Measurements from ENCODE around the gene AMBN. TPM values are rescaled to one million over a fixed set of nuclear protein-coding genes. Genes with fewer than 3 reads are reported as not detected.

Gene AMBN, protein sequence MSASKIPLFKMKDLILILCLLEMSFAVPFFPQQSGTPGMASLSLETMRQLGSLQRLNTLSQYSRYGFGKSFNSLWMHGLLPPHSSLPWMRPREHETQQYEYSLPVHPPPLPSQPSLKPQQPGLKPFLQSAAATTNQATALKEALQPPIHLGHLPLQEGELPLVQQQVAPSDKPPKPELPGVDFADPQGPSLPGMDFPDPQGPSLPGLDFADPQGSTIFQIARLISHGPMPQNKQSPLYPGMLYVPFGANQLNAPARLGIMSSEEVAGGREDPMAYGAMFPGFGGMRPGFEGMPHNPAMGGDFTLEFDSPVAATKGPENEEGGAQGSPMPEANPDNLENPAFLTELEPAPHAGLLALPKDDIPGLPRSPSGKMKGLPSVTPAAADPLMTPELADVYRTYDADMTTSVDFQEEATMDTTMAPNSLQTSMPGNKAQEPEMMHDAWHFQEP
- not detected for total RNA-seq

GRCh38 chr4:70591955-70592582 is at the start of gene AMBN:
AMBN (plus strand) TSS chr4:70592256; CDS start chr4:70592359, 103 bp downstream.
- DNase-seq, result no peak
- Mint-ChIP-seq H3K27ac (no peak within 1 kb of the TSS), H3K36me3 (ENCODE audit: low read depth) (no peaks in the 10 kb centered on the region), H3K27me3 (peaks cover 11% of the 10 kb centered on the region), H3K4me1 (no peaks in the 10 kb centered on the region), H3K4me3 (no peak within 1 kb of the TSS), H3K9me3 (no peaks in the 10 kb centered on the region)
- POLR2A ChIA-PET, result no interaction called here
- CTCF ChIA-PET, result no interaction called here

GRCh38 chr4:70544279-70544868 is 47.7 kb upstream of the AMBN start:
- H3K27me3 Mint-ChIP-seq, result peaks cover 6% of the 10 kb centered on the region
- H3K36me3 Mint-ChIP-seq (ENCODE audit: low read depth), result no peaks in the 10 kb centered on the region
- DNase-seq, result no peak
- ChIA-PET POLR2A (no interaction called here), CTCF (no interaction called here)
- H3K9me3 Mint-ChIP-seq, result no peaks in the 10 kb centered on the region
- no peak overlapping the region for H3K27ac Mint-ChIP-seq
- H3K4me3 Mint-ChIP-seq, result no peak overlapping the region
- no peaks in the 10 kb centered on the region for H3K4me1 Mint-ChIP-seq

GRCh38 chr4:70556856-70557255 is 35.2 kb upstream of the AMBN start:
- Mint-ChIP-seq H3K4me1 (no peaks in the 10 kb centered on the region), H3K27ac (no peak overlapping the region), H3K9me3 (no peaks in the 10 kb centered on the region), H3K27me3 (peaks cover 7% of the 10 kb centered on the region), H3K4me3 (no peak overlapping the region), H3K36me3 (ENCODE audit: low read depth) (no peaks in the 10 kb centered on the region)
- no peak for DNase-seq
- CTCF ChIA-PET, result no interaction called here
- POLR2A ChIA-PET, result no interaction called here

- no peak overlapping the region for H3K4me3 Mint-ChIP-seq
- peaks cover 1% of the 10 kb centered on the region for H3K27me3 Mint-ChIP-seq
- no peaks in the 10 kb centered on the region for H3K9me3 Mint-ChIP-seq
- ChIA-PET CTCF (interaction anchor here (1.2 kb wide), 1 partner anchor 11 kb away, joined by 3 read pairs; no protein-coding TSS in a partner anchor), POLR2A (no interaction called here)
- peak; percentile 33 for DNase-seq
- no peak overlapping the region for H3K27ac Mint-ChIP-seq
- no peaks in the 10 kb centered on the region for H3K36me3 Mint-ChIP-seq (ENCODE audit: low read depth)
- no peaks in the 10 kb centered on the region for H3K4me1 Mint-ChIP-seq
These were observed 32.7 kb upstream of the AMBN start for GRCh38 chr4:70559211-70559830.

DNA sequence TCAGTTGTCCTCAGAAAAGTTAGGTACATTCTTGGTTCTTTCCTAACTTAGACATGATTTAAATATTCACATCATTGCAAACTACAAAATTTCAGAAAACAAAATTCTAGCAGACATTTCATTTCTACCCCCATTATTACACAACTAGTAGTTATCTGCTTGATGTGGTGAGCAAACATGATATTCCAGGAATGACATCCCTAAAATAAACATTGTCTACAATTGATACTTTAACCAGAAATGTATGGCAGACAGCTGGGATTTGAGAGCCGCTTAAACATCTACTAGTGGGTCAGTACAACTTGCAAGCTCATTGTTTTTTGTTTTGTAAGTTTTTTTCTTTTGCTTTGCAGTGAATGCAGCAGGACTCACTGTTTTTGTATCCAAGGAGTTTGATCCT is 32.1 kb upstream of the AMBN start:
- ChIA-PET CTCF (interaction anchor here (1.2 kb wide), 1 partner anchor 11 kb away, joined by 3 read pairs; no protein-coding TSS in a partner anchor), POLR2A (no interaction called here)

DNA sequence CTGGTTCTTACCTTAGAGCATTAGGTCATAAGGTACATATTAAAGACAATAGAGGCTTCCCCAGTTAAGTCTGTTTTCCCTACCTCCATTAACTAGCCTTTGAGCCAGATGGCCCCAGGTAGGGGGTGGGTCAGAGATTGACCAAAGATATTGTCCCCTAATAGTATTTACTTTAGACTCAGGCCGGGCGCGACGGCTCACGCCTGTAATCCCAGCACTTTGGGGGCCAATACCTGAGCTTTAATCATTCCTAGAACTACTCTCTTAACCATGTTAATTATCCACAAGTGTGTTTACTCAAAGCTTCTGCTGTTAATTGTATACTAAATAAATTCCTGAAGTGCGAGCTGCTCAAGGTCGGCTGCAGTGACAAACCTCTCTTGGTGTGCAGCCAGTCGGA is 28.0 kb upstream of the AMBN start:
- peaks cover 5% of the 10 kb centered on the region for H3K27me3 Mint-ChIP-seq
- no peak for DNase-seq
- ChIA-PET POLR2A (no interaction called here), CTCF (no interaction called here)
- H3K9me3 Mint-ChIP-seq, result no peaks in the 10 kb centered on the region
- H3K4me3 Mint-ChIP-seq, result no peak overlapping the region
- H3K4me1 Mint-ChIP-seq, result no peaks in the 10 kb centered on the region
- H3K36me3 Mint-ChIP-seq (ENCODE audit: low read depth), result no peaks in the 10 kb centered on the region
- no peak overlapping the region for H3K27ac Mint-ChIP-seq

More for the DNA sequence above, 32.1 kb upstream of the AMBN start:
- DNase-seq, result no peak
- H3K4me1 Mint-ChIP-seq, result no peaks in the 10 kb centered on the region
- H3K27me3 Mint-ChIP-seq, result peaks cover 1% of the 10 kb centered on the region
- H3K4me3 Mint-ChIP-seq, result no peak overlapping the region
- no peaks in the 10 kb centered on the region for H3K36me3 Mint-ChIP-seq (ENCODE audit: low read depth)
- H3K27ac Mint-ChIP-seq, result no peak overlapping the region
- no peaks in the 10 kb centered on the region for H3K9me3 Mint-ChIP-seq

GRCh38 chr4:70570796-70571195 is 21.3 kb upstream of the AMBN start:
- peaks cover 6% of the 10 kb centered on the region for H3K27me3 Mint-ChIP-seq
- ChIA-PET POLR2A (no interaction called here), CTCF (interaction anchor here (0.6 kb wide), 1 partner anchor 169 kb away, joined by 4 read pairs; no protein-coding TSS in a partner anchor)
- H3K27ac Mint-ChIP-seq, result no peak overlapping the region
- no peaks in the 10 kb centered on the region for H3K4me1 Mint-ChIP-seq
- DNase-seq, result no peak
- H3K36me3 Mint-ChIP-seq (ENCODE audit: low read depth), result no peaks in the 10 kb centered on the region
- H3K9me3 Mint-ChIP-seq, result no peaks in the 10 kb centered on the region
- H3K4me3 Mint-ChIP-seq, result no peak overlapping the region

DNA sequence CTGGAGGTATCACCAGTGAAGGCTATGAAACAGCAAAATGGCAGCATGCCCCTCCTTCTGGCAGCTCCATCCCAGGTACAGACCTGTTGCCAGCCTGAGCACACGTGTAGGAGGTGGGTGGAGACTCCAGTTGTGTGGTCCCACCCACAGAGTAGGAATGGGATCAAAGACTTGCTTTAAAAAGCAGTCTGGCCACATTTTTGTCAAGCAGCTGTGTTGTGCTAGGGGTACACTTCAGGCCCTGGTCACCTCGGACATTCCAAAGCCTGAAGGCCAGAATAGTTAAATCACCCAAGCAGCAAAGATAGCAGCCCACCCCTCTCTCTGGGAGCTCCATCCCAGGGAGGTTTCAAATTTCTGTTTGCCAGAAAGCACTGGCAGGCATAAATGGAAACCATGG is 20.3 kb upstream of the AMBN start:
- Mint-ChIP-seq H3K27ac (no peak overlapping the region), H3K9me3 (no peaks in the 10 kb centered on the region), H3K4me1 (no peaks in the 10 kb centered on the region), H3K27me3 (peaks cover 6% of the 10 kb centered on the region), H3K36me3 (ENCODE audit: low read depth) (no peaks in the 10 kb centered on the region), H3K4me3 (no peak overlapping the region)
- POLR2A ChIA-PET, result no interaction called here
- CTCF ChIA-PET, result no interaction called here
- DNase-seq, result no peak

DNA sequence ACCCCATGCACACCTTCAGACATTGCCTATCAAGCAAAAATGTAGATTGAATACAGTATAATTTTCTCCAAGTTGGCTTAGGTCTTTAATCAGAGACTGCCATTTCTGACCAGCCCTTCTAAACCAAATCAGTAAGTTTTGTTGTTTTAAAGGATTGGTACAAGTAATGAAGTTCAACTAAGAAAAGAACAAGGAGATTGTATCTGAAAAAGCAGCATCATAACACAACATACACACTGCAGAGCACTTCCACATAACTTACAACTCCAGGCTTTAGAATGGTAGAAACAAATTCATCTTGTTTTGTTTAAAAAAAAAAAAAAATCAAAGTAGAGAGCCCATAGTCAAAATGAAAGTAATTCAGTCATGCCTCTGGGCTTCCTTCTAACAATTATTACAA is 16.1 kb upstream of the AMBN start:
- H3K4me1 Mint-ChIP-seq, result no peaks in the 10 kb centered on the region
- ChIA-PET POLR2A (no interaction called here), CTCF (no interaction called here)
- no peaks in the 10 kb centered on the region for H3K9me3 Mint-ChIP-seq
- H3K27me3 Mint-ChIP-seq, result no peaks in the 10 kb centered on the region
- DNase-seq, result no peak
- H3K27ac Mint-ChIP-seq, result no peak overlapping the region
- no peak overlapping the region for H3K4me3 Mint-ChIP-seq
- no peaks in the 10 kb centered on the region for H3K36me3 Mint-ChIP-seq (ENCODE audit: low read depth)

GRCh38 chr4:70577220-70577927 is 14.7 kb upstream of the AMBN start:
- ChIA-PET POLR2A (no interaction called here), CTCF (no interaction called here)
- Mint-ChIP-seq H3K4me1 (no peaks in the 10 kb centered on the region), H3K27ac (no peak overlapping the region), H3K9me3 (no peaks in the 10 kb centered on the region), H3K4me3 (no peak overlapping the region), H3K27me3 (no peaks in the 10 kb centered on the region), H3K36me3 (ENCODE audit: low read depth) (no peaks in the 10 kb centered on the region)
- DNase-seq, result no peak

GRCh38 chr4:70581980-70582379 is 10.1 kb upstream of the AMBN start:
- POLR2A ChIA-PET, result no interaction called here
- Mint-ChIP-seq H3K4me3 (no peak overlapping the region), H3K36me3 (ENCODE audit: low read depth) (no peaks in the 10 kb centered on the region), H3K27me3 (peaks cover 3% of the 10 kb centered on the region), H3K27ac (no peak overlapping the region), H3K9me3 (no peaks in the 10 kb centered on the region), H3K4me1 (no peaks in the 10 kb centered on the region)
- CTCF ChIA-PET, result no interaction called here
- DNase-seq, result no peak

GRCh38 chr4:70583952-70584834 is 7.9 kb upstream of the AMBN start:
- Mint-ChIP-seq H3K4me3 (no peak overlapping the region), H3K27ac (no peak overlapping the region), H3K4me1 (no peaks in the 10 kb centered on the region), H3K9me3 (no peaks in the 10 kb centered on the region), H3K36me3 (ENCODE audit: low read depth) (no peaks in the 10 kb centered on the region), H3K27me3 (peaks cover 3% of the 10 kb centered on the region)
- ChIA-PET CTCF (no interaction called here), POLR2A (no interaction called here)
- no peak for DNase-seq

Data from activated CD4-positive, alpha-beta memory T cell treated with anti-CD3 and anti-CD28 coated beads, Interleukin-2, amount 10 ng/mL, durations not matched to agents 7 days and 5 days (primary cell).